Measurements from ENCODE around the gene MAP3K6.
"Not testable (repeated sequence)": the region's sequence is repeated elsewhere in the genome, so short reads cannot be mapped to it uniquely, and the experiment has no call there.

DNA sequence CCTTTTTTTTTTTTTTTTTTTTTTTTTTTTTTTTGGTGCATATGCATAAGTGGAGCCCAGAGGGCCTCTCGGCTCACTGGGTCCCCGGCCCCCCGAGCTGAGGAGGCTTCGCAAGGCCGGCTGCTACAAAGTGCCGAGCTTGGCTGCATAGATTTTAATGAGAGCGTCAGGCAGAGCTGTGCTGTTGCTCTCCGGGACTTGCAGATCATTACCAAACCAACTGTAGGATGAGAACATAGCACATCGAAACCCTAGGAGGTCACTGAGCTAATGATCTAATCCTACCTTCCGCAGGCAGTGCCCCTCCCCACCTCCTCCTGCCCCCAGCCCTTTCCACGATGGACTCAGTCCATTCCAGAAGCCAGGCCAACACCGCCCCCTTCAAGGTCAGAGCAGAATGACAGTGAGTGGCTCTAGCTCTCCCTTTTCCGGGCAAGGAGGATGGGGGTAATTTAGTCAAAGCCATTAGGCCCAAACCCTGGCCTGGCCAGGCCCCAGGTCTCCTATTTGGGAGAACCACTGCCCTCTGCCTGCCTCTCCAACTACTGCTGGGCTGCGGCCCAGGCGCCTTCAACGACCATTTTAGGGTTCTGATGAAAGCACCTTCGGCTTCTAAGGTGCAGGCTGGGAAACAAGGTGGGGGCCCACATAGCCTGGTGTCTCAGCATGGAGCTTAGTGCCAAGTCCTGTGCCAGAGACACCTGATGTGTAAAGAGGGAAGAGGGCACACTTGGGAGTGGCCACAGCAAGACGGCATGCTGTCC is 39.0 kb upstream of the MAP3K6 start:
- TF ChIP-seq, protein P1, sequence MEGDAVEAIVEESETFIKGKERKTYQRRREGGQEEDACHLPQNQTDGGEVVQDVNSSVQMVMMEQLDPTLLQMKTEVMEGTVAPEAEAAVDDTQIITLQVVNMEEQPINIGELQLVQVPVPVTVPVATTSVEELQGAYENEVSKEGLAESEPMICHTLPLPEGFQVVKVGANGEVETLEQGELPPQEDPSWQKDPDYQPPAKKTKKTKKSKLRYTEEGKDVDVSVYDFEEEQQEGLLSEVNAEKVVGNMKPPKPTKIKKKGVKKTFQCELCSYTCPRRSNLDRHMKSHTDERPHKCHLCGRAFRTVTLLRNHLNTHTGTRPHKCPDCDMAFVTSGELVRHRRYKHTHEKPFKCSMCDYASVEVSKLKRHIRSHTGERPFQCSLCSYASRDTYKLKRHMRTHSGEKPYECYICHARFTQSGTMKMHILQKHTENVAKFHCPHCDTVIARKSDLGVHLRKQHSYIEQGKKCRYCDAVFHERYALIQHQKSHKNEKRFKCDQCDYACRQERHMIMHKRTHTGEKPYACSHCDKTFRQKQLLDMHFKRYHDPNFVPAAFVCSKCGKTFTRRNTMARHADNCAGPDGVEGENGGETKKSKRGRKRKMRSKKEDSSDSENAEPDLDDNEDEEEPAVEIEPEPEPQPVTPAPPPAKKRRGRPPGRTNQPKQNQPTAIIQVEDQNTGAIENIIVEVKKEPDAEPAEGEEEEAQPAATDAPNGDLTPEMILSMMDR (IDR thresholded peaks at IDR 0.05; ENCODE audit: low read length): not testable (repeated sequence)
- TF ChIP-seq EZH2 (optimal IDR thresholded peaks at IDR 0.05; ENCODE audit: low read depth, low read length); EZH2phosphoT487 (IDR thresholded peaks at IDR 0.05; ENCODE audit: low read length): not testable (repeated sequence)

All from MM.1S (cell line).